NCI-H2107 treated with DMSO at 0.1 percent for 48 hours (cell line): ENCODE measurements around the gene CNOT8.
"Not testable (repeated sequence)": the region's sequence is repeated elsewhere in the genome, so short reads cannot be mapped to it uniquely, and the experiment has no call there.

Experiments used
- DNase-seq: peaks from one replicate; lab custom pipeline; 2025; ENCODE audit not compliant: unreplicated experiment; lab: John Stamatoyannopoulos, UW

Gene CNOT8

GRCh38 chr5:154858297-154858971 is at the start of gene CNOT8:
Gene CNOT8 (plus strand): TSS chr5:154858627. CDS start chr5:154863279, 4,652 bp downstream.
- peak; percentile 76 for DNase-seq

DNA sequence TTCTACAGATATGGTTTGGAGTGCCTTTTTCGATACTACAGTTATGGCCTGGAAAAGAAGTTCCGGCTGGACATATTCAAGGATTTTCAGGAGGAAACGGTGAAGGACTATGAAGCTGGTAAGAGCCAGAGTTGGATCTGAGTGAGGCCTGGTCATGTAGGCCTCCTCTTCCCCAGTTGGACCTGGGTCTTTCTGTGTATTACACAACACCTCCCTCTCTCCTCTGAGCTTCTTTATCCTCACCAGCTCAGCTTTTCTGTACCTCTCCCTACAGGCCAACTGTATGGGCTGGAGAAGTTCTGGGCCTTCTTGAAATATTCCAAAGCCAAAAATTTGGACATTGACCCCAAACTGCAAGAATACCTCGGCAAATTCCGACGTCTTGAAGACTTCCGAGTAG is 47.2 kb upstream of the CNOT8 start:
- no peak for DNase-seq

DNA sequence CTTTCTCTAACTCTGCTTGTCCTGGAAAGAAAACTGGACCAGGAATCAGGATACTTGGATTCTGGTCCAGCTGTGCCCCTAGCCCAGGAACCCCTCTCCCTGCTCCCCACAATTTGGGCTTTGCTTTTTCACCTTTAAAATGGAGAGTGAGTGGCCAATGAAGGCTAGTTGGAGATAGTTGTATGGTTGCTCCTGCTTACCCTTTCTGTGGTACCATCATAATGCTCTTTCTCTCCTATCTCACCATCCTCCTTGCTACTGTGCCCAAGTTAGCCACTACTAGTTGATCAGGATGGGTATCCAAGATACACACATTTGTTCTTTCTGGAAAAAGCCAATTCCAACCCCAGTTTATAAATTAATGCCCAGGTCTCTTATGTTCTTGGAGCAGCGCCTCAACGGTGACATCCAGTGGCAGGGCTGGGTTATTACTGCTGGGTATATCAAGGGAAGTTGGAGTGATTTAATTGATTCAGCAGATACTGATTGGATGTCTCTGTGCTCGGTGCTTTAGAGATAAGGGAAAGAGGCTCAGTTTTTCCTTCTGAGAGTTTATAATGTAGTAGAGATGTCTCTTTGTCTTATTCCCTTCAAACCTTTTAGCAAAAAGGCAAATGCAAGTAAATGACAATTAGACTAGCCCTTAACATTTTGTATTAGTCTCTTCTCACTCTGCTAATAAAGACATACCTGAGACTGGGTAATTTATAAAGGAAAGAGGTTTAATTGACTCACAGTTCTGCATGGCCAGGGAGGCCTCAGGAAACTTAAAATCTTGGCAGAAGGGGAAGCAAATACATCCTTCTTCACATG is 46.6 kb upstream of the CNOT8 start:
- DNase-seq = peak; percentile 8

DNA sequence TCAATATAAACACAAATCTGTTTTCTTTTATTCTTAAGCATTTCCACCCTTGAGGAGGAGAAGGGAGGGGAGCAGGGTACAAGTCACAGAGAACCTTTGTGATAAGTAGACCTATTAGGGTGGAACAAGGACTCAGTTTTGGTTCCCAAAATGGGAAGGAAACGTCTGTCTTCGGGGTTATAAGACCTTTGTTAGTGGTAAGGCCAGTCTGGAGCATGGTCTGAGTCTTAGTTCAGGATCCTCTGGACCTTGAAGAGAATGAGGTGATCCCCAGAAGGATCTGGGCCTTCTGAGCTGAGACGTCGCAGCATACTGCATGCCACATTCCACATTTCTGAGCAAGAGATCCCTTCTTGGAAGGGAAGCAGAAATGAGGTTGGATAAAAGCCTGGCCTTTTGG is 45.3 kb upstream of the CNOT8 start:
- no peak for DNase-seq

DNA sequence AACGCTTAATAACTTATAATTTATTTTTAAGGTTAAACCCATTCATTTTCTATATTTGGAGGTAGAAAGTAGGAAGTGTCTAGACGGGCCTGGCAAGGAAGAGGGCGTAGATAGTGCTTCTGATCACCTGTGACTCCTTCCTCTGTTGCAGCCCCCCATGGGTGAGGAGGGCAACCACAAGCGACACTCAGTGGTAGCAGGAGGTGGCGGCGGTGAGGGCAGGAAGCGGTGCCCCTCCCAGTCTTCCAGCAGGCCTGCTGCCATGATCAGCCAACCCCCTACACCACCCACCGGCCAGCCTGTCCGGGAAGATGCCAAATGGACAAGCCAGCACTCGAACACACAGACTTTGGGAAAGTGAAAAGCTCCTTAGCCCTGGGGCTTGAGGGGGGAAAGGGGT is 44.7 kb upstream of the CNOT8 start:
- DNase-seq = no peak

GRCh38 chr5:154815025-154815424 is 43.4 kb upstream of the CNOT8 start:
- DNase-seq = no peak

DNA sequence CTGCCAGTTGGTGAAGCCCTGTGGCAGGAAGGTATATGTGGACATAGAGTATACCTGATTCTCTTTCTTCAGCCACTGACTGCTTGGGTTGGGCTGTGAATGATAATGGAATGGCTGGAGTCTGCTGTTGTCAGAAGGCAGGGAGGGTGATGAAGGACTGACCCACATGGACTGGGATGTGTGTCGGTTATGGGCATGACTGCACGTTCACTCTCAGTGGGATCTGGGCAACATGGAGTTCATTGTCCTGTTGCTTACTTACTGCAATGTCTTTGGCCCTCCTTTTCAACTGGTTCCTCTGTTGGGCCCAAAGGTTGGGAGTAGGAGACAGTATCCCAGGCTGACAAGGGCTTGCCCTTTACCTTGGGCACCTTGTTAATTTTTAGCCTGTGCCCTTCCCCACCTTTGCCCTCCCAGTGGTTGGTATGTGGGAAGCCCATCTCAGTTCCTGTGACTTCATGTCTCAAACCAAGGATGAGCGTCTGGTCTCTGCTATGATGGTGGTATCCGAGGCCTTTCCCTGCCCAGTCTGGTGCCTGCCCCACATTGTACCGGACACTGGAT is 42.7 kb upstream of the CNOT8 start:
- DNase-seq = no peak

GRCh38 chr5:154816891-154817492 is 41.4 kb upstream of the CNOT8 start:
- no peak for DNase-seq

DNA sequence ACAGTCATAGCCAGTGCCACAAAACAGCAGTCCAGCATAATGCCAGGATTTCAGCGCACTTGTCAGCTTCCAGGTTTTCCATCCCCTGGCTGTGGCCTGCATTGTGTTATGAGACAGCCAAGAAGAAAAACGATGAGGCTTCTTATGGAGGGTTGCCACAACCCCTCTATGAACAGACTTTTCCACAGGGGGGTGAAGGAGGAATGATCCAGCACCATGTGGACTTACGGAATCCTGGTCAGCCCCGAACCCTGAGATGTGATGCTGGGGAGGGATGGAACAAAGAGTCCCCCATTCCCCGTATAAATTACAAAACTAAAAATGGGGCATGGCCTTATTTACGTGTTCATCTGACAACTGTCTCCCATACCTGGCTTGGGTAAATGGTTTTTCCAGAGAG is 40.6 kb upstream of the CNOT8 start:
- DNase-seq = no peak

DNA sequence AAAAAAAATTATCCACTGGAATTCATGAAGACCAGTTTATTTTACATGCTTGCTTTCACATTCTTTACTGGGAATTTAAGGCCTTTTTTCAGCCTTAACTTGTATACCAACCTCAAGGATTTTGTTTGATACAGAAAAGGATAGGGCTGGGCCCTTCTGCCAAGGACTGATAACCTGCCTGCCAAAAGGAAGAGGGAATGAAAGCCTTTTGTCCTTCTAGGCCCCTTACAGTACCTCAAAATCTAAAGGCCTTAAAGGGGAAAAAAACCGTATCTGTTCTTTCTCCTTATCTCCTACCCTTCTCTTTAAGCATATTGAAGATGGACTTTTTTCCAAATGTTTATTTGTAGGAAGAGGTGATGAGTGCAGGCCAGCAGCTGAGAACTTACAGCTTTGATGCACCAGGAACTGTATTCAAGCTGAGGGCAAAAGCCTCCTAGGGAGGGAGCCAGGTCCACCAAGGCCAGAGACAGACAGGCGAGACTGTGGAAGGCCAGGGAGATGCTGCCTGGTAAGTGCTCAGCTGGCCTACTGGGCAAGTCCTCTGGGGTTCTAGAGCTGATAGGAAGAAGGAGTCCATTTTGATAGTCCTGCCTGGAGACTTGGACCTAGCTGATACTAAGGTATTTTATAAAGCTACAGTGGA is 39.8 kb upstream of the CNOT8 start:
- no peak for DNase-seq

- DNase-seq = no peak
These were observed 38.9 kb upstream of the CNOT8 start for GRCh38 chr5:154819546-154819945.

- no peak for DNase-seq
These were observed 38.0 kb upstream of the CNOT8 start for GRCh38 chr5:154820383-154820782.

GRCh38 chr5:154822896-154823295 is 35.5 kb upstream of the CNOT8 start:
- DNase-seq = not testable (repeated sequence)

DNA sequence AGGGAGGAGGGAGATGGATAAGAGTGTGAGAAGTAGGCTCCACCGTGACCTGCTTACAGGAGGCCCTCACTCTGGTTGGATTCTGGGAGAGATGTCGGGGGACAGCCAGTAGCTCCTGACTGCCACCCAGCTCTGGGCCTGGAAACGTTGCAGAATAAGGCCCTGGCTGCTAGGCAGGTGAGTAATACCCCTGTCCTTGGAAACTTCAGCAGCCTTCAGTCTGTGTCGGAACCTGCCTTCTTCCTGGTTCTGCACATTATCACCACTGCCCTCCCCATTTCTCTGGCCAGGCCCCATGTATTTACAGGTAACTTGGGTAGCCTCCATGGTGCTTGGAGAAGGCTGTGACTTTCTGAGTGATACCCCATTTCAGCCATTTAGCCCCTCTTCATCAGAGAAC is 34.8 kb upstream of the CNOT8 start:
- DNase-seq = no peak

GRCh38 chr5:154824070-154824469 is 34.4 kb upstream of the CNOT8 start:
- no peak for DNase-seq

- no peak for DNase-seq
These were observed 29.2 kb upstream of the CNOT8 start for GRCh38 chr5:154829181-154829588.

- DNase-seq = no peak
These were observed 28.7 kb upstream of the CNOT8 start for GRCh38 chr5:154829589-154830218.

- no peak for DNase-seq
These were observed 28.2 kb upstream of the CNOT8 start for GRCh38 chr5:154830219-154830595.

DNA sequence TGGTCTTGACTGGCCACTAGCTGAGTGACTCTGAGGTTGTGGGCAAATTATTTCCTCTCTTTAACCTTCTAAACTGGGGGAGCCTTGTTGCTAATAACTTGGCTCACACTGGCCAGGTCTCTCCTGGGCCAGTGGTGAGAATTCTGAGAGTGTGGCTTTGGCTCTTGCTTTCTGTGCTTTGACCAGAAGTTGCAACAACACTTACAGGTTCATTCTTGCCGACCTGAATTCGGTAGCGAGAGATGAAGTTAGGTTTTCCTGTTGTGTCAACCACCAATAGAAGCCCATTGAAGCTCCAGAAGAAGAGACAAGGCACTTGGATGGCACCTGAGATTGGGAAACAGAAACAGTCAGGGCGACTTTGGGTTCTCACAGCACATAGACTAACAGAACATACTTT is 27.8 kb upstream of the CNOT8 start:
- DNase-seq = no peak

DNA sequence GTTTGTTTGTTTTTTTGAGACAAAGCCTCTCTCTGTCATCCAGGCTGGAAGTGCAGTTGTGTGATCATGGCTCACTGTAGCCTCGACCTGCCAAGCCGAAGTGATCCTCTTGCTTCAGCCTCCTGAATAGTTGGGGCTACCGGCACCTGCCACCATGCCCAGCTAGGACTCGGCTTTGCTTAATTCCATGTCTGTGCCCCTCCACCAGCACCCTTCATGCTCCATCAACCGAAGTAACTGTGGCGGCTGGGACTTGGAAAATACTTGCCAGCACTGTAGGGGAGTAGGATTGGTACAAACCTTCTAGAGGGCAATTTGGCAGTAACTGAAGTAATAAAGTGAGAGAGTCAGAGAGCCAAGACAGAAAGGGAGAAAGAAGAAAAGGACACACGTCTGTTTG is 27.0 kb upstream of the CNOT8 start:
- no peak for DNase-seq

DNA sequence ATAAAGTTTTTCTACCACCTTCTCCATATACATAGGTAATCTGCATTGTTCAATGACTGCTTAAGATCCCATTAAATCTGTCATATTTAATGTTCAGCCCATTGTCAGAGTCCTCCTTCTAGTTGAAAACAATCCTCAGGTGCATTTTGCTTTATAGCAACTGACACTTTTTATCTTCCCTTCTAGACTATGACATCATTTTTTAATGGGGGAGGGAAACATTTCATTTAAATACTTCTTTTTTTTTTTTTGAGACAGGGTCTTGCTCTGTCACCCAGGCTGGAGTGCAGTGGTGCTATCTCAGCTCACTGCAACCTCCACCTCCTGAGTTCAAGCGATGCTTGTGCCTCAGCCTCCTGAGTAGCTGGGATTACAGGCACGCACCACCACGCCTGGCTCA is 25.6 kb upstream of the CNOT8 start:
- DNase-seq = not testable (repeated sequence)
